Neural cell (in vitro differentiated cells): ENCODE results near the gene FKBP1B. TPM values are rescaled to one million over a fixed set of nuclear protein-coding genes. Genes with fewer than 3 reads are reported as not detected.

Source experiments
- H2AFZ ChIP-seq: fragments of 200-600, 300-800 bp; sonication (generic), shearing (Covaris generic); 2 replicates; pipeline ENCODE4 v1.6.0; 2014; ENCODE audit warnings: low read depth, mild to moderate bottlenecking, antibody characterized with exemption, low read length, moderate library complexity
- H3F3A ChIP-seq: fragments of 200-600 bp; shearing (Covaris generic); 2 replicates; pipeline ENCODE4 v1.6.1; 2016; ENCODE audit warnings: mild to moderate bottlenecking, moderate library complexity, mixed read lengths, antibody characterized with exemption, low read length; ENCODE audit not compliant: insufficient read depth, poor library complexity, severe bottlenecking
- H3K27ac ChIP-seq: fragments of 200-600, 300-800 bp; sonication (generic), shearing (Covaris generic); 2 replicates; pipeline ENCODE4 v1.5.1; 2014; ENCODE audit warnings: mild to moderate bottlenecking, low read length, moderate library complexity
- H3K27me3 ChIP-seq: fragments of 300-800, 200-600 bp; sonication (generic), shearing (Covaris generic); 2 replicates; pipeline ENCODE4 v1.6.0; 2014; ENCODE audit warnings: mild to moderate bottlenecking, low read depth, low read length, moderate library complexity; ENCODE audit not compliant: insufficient read depth
- H3K36me3 ChIP-seq: fragments of 300-800, 200-600 bp; sonication (generic), shearing (Covaris generic); 2 replicates; pipeline ENCODE4 v1.5.1; 2014; ENCODE audit warnings: mild to moderate bottlenecking, antibody characterized with exemption, low read length, moderate library complexity; ENCODE audit not compliant: insufficient read depth
- H3K4me2 ChIP-seq: fragments of 300-800, 200-600 bp; sonication (generic), shearing (Covaris generic); 2 replicates; pipeline ENCODE4 v1.6.0; 2014; ENCODE audit warnings: mild to moderate bottlenecking, low read length
- H3K4me3 ChIP-seq: fragments of 300-800, 200-600 bp; sonication (generic), shearing (Covaris generic); 2 replicates; pipeline ENCODE4 v1.5.1; 2014; ENCODE audit warnings: mild to moderate bottlenecking, low read length, moderate library complexity
- H3K79me2 ChIP-seq: fragments of 200-600 bp; shearing (Covaris generic); replicated peaks from 2 replicates; pipeline ENCODE4 v1.6.0; 2014; ENCODE audit warnings: mild to moderate bottlenecking, low read length, moderate library complexity; ENCODE audit not compliant: insufficient read depth
- H3K9ac ChIP-seq: fragments of 300-800, 200-600 bp; sonication (generic), shearing (Covaris generic); 2 replicates; pipeline ENCODE4 v1.6.1; 2016; ENCODE audit warnings: mild to moderate bottlenecking, low read length, mixed read lengths
- H3K9me2 ChIP-seq: fragments of 200-600 bp; shearing (Covaris generic); 2 replicates; pipeline ENCODE4 v1.6.1; 2016; ENCODE audit warnings: mild to moderate bottlenecking, low read length, mixed read lengths; ENCODE audit not compliant: insufficient read depth
- H3K9me3 ChIP-seq: fragments of 200-600, 300-800 bp; sonication (generic), shearing (Covaris generic); 2 replicates; pipeline ENCODE4 v1.6.1; 2016; ENCODE audit warnings: mild to moderate bottlenecking, mixed run types, low read length, moderate library complexity, mixed read lengths
- H4K20me1 ChIP-seq: fragments of 200-600 bp; shearing (Covaris generic); 2 replicates; pipeline ENCODE4 v1.6.1; 2016; ENCODE audit warnings: mild to moderate bottlenecking, mixed run types; ENCODE audit not compliant: insufficient read depth
- EP300 ChIP-seq: fragments of 450-650 bp; conservative IDR thresholded peaks from 2 replicates; pipeline ENCODE4 v1.6.1; 2014; ENCODE audit warnings: antibody characterized with exemption, mild to moderate bottlenecking, moderate library complexity; ENCODE audit not compliant: poor library complexity, severe bottlenecking
- EZH2 ChIP-seq: fragments of 200-600, 300-800 bp; shearing (Covaris generic), sonication (generic); IDR thresholded peaks from 2 replicates; pipeline ENCODE4 v1.6.1; 2014; ENCODE audit warnings: antibody characterized with exemption, low read length, borderline replicate concordance, mild to moderate bottlenecking; ENCODE audit not compliant: insufficient read depth, poor library complexity, severe bottlenecking
- MXI1 ChIP-seq: fragments of 450-650 bp; conservative IDR thresholded peaks from 2 replicates; pipeline ENCODE4 v1.6.1; 2014; ENCODE audit warnings: antibody characterized with exemption, mild to moderate bottlenecking; ENCODE audit not compliant: poor library complexity, severe bottlenecking
- POLR2AphosphoS5 ChIP-seq: IDR thresholded peaks from 2 replicates; pipeline ENCODE4 v1.6.1; 2012
- RAD21 ChIP-seq: fragments of 450-650 bp; conservative IDR thresholded peaks from 2 replicates; pipeline ENCODE4 v1.6.1; 2014; ENCODE audit warnings: antibody characterized with exemption, mild to moderate bottlenecking, moderate library complexity
- SMC3 ChIP-seq: fragments of 450-650 bp; conservative IDR thresholded peaks from 2 replicates; pipeline ENCODE4 v1.6.1; 2014; ENCODE audit warnings: antibody characterized with exemption, mild to moderate bottlenecking, moderate library complexity; ENCODE audit not compliant: poor library complexity
- TAF1 ChIP-seq: IDR thresholded peaks from 2 replicates; pipeline ENCODE4 v1.6.1; 2012; ENCODE audit warnings: low read depth
- polyA plus RNA-seq: library from polyadenylated mRNA; depleted of rRNA; stranded (reverse); fragments of >200 nt; gene quantifications from 2 replicates; pipeline ENCODE4 v1.2.3, GENCODE V29; 2014
- TF ChIP-seq, protein P1 (sequence below): fragments of 450-650 bp; IDR thresholded peaks from 2 replicates; pipeline ENCODE4 v1.5.1; 2014; ENCODE audit warnings: antibody characterized with exemption, mild to moderate bottlenecking, moderate library complexity; ENCODE audit not compliant: poor library complexity, severe bottlenecking
- TF ChIP-seq, protein P2 (sequence below): IDR thresholded peaks from 2 replicates; pipeline ENCODE4 v1.6.1; 2012; ENCODE audit warnings: borderline replicate concordance

The FKBP1B gene
- polyA plus RNA-seq, 1 donor from 2014 or later = 154 TPM

GRCh38 chr2:24065341-24065740, 15.8 kb downstream of the FKBP1B start:
- Histone ChIP-seq H4K20me1 (no peaks in the 10 kb centered on the region), H3K9ac (no peak overlapping the region), H3K9me3 (no peaks in the 10 kb centered on the region), H3K9me2 (no peaks in the 10 kb centered on the region), H3K4me3 (no peak overlapping the region), H3K27me3 (no peaks in the 10 kb centered on the region), H3F3A (no peaks in the 10 kb centered on the region), H3K4me2 (no peak overlapping the region), H2AFZ (no peak overlapping the region), H3K79me2 (no peaks in the 10 kb centered on the region), H3K36me3 (peaks cover 11% of the 10 kb centered on the region), H3K27ac (no peak overlapping the region)
- TF ChIP-seq MXI1 (no peak), EP300 (no peak), TAF1 (no peak), RAD21 (no peak), EZH2 (no peak), POLR2AphosphoS5 (no peak), SMC3 (no peak)
- TF ChIP-seq, protein P1, sequence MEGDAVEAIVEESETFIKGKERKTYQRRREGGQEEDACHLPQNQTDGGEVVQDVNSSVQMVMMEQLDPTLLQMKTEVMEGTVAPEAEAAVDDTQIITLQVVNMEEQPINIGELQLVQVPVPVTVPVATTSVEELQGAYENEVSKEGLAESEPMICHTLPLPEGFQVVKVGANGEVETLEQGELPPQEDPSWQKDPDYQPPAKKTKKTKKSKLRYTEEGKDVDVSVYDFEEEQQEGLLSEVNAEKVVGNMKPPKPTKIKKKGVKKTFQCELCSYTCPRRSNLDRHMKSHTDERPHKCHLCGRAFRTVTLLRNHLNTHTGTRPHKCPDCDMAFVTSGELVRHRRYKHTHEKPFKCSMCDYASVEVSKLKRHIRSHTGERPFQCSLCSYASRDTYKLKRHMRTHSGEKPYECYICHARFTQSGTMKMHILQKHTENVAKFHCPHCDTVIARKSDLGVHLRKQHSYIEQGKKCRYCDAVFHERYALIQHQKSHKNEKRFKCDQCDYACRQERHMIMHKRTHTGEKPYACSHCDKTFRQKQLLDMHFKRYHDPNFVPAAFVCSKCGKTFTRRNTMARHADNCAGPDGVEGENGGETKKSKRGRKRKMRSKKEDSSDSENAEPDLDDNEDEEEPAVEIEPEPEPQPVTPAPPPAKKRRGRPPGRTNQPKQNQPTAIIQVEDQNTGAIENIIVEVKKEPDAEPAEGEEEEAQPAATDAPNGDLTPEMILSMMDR = no peak
- TF ChIP-seq, protein P2, sequence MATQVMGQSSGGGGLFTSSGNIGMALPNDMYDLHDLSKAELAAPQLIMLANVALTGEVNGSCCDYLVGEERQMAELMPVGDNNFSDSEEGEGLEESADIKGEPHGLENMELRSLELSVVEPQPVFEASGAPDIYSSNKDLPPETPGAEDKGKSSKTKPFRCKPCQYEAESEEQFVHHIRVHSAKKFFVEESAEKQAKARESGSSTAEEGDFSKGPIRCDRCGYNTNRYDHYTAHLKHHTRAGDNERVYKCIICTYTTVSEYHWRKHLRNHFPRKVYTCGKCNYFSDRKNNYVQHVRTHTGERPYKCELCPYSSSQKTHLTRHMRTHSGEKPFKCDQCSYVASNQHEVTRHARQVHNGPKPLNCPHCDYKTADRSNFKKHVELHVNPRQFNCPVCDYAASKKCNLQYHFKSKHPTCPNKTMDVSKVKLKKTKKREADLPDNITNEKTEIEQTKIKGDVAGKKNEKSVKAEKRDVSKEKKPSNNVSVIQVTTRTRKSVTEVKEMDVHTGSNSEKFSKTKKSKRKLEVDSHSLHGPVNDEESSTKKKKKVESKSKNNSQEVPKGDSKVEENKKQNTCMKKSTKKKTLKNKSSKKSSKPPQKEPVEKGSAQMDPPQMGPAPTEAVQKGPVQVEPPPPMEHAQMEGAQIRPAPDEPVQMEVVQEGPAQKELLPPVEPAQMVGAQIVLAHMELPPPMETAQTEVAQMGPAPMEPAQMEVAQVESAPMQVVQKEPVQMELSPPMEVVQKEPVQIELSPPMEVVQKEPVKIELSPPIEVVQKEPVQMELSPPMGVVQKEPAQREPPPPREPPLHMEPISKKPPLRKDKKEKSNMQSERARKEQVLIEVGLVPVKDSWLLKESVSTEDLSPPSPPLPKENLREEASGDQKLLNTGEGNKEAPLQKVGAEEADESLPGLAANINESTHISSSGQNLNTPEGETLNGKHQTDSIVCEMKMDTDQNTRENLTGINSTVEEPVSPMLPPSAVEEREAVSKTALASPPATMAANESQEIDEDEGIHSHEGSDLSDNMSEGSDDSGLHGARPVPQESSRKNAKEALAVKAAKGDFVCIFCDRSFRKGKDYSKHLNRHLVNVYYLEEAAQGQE = no peak

- no peak overlapping the region for H2AFZ ChIP-seq
- H3K9me3 ChIP-seq = no peaks in the 10 kb centered on the region
- H3K4me3 ChIP-seq = no peak overlapping the region
- H3K79me2 ChIP-seq = peaks cover 19% of the 10 kb centered on the region
- H3K27me3 ChIP-seq = no peaks in the 10 kb centered on the region
- TF ChIP-seq, protein P2 = no peak
- TF ChIP-seq SMC3 (no peak), MXI1 (no peak), POLR2AphosphoS5 (no peak), RAD21 (no peak)
- TF ChIP-seq, protein P1 = no peak
- peaks cover 1% of the 10 kb centered on the region for H3K36me3 ChIP-seq
- no peaks in the 10 kb centered on the region for H4K20me1 ChIP-seq
- no peaks in the 10 kb centered on the region for H3K9me2 ChIP-seq
- no peak overlapping the region for H3K27ac ChIP-seq
- no peak overlapping the region for H3K9ac ChIP-seq
- no peak overlapping the region for H3K4me2 ChIP-seq
- no peaks in the 10 kb centered on the region for H3F3A ChIP-seq
Observed at GRCh38 chr2:24072259-24072658, 22.7 kb downstream of the FKBP1B start.
